ENCODE data around the gene TUSC1.

DNA sequence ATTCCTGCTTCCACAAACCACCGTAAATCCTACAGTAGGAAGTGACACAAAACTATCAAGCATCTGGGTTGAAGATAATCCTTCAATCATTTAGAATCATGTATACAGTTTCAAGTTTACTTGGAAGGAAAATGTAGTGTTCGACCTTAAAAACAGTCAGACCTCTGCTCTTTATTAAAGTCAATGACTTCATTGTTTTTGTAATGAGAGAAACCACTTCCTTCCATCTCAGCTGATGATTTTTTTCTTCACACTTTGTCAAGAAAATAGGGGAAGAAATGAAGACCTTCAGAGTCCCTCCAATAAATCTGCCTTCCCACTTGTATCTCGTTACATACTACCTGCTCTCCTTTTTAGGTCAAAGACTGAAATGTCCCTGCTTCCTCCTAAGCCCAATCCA lies 30.1 kb downstream of the TUSC1 start:
- no peak for TF ChIP-seq EZH2 (IDR thresholded peaks at IDR 0.05; ENCODE audit: insufficient read depth, poor library complexity, severe bottlenecking)
- TF ChIP-seq EZH2phosphoT487 (IDR thresholded peaks at IDR 0.05; ENCODE audit: insufficient read depth, low read depth), result no peak
